Measurements from ENCODE around the gene PCAT7. TPM values are rescaled to one million over a fixed set of nuclear protein-coding genes. Genes with fewer than 3 reads are reported as not detected.

PCAT7 gene
- total and polyA plus RNA-seq, 2 experiments from 2014 or later: not detected

- Histone ChIP-seq H3K4me3 (no peak overlapping the region), H3K4me1 (ENCODE audit: insufficient read depth) (no peaks in the 10 kb centered on the region), H3K36me3 (ENCODE audit: low read depth) (no peaks in the 10 kb centered on the region), H3K4me2 (ENCODE audit: unreplicated experiment) (no peak overlapping the region), H3K9me2 (ENCODE audit: insufficient read depth) (no peaks in the 10 kb centered on the region), H3K79me2 (ENCODE audit: insufficient read depth) (no peaks in the 10 kb centered on the region), H3K27me3 (replicated peaks; ENCODE audit: insufficient read depth) (peaks cover 59% of the 10 kb centered on the region), H3K9me3 (ENCODE audit: low read depth) (no peaks in the 10 kb centered on the region), H3K27ac (no peak overlapping the region), H4K20me1 (ENCODE audit: insufficient read depth) (no peaks in the 10 kb centered on the region), H3K9ac (no peak overlapping the region), H3F3A (ENCODE audit: insufficient read depth) (no peaks in the 10 kb centered on the region), H2AFZ (no peak overlapping the region)
- WGBS, 2 experiments (ENCODE audit: low coverage in 1 of 2, low lambda C conversion rate in 2 of 2, missing lambda C conversion rate in 2 of 2): 32 to 33% methylated on average over 6 of the region's 6 CpGs
- TF ChIP-seq EZH2 (IDR thresholded peaks at IDR 0.05; ENCODE audit: insufficient read depth, poor library complexity, severe bottlenecking): no peak
- no peak for TF ChIP-seq EZH2phosphoT487 (IDR thresholded peaks at IDR 0.05; ENCODE audit: insufficient read depth, low read depth)
- in situ Hi-C loops (cut with MboI): no loop called here
- DNase-seq: no peak
Measured at GRCh38 chr9:94610181-94610606, 55.3 kb downstream of the PCAT7 start.

GRCh38 chr9:94611638-94612068, 56.8 kb downstream of the PCAT7 start:
- no peaks in the 10 kb centered on the region for H3F3A ChIP-seq (ENCODE audit: insufficient read depth)
- no peak for DNase-seq
- peaks cover 45% of the 10 kb centered on the region for H3K27me3 ChIP-seq (replicated peaks; ENCODE audit: insufficient read depth)
- no peak overlapping the region for H2AFZ ChIP-seq
- WGBS, 2 experiments (ENCODE audit: low coverage in 1 of 2, low lambda C conversion rate in 2 of 2, missing lambda C conversion rate in 2 of 2): 55 to 63% methylated on average over 3 of the region's 3 CpGs
- H3K36me3 ChIP-seq (ENCODE audit: low read depth): no peaks in the 10 kb centered on the region
- in situ Hi-C loops (cut with MboI): no loop called here
- no peaks in the 10 kb centered on the region for H3K79me2 ChIP-seq (ENCODE audit: insufficient read depth)
- no peaks in the 10 kb centered on the region for H3K9me3 ChIP-seq (ENCODE audit: low read depth)
- H3K9ac ChIP-seq: no peak overlapping the region
- H3K9me2 ChIP-seq (ENCODE audit: insufficient read depth): no peaks in the 10 kb centered on the region
- H3K4me3 ChIP-seq: no peak overlapping the region
- H4K20me1 ChIP-seq (ENCODE audit: insufficient read depth): no peaks in the 10 kb centered on the region
- no peaks in the 10 kb centered on the region for H3K4me1 ChIP-seq (ENCODE audit: insufficient read depth)
- no peak for TF ChIP-seq EZH2 (IDR thresholded peaks at IDR 0.05; ENCODE audit: insufficient read depth, poor library complexity, severe bottlenecking)
- no peak for TF ChIP-seq EZH2phosphoT487 (IDR thresholded peaks at IDR 0.05; ENCODE audit: insufficient read depth, low read depth)
- no peak overlapping the region for H3K4me2 ChIP-seq (ENCODE audit: unreplicated experiment)
- H3K27ac ChIP-seq: no peak overlapping the region

GRCh38 chr9:94612071-94612470, 57.2 kb downstream of the PCAT7 start:
- Histone ChIP-seq H3K79me2 (ENCODE audit: insufficient read depth) (no peaks in the 10 kb centered on the region), H3K36me3 (ENCODE audit: low read depth) (no peaks in the 10 kb centered on the region), H3K9ac (no peak overlapping the region), H3K27ac (no peak overlapping the region), H2AFZ (no peak overlapping the region), H3F3A (ENCODE audit: insufficient read depth) (no peaks in the 10 kb centered on the region), H3K9me2 (ENCODE audit: insufficient read depth) (no peaks in the 10 kb centered on the region), H3K4me3 (no peak overlapping the region), H3K4me2 (ENCODE audit: unreplicated experiment) (no peak overlapping the region), H3K9me3 (ENCODE audit: low read depth) (no peaks in the 10 kb centered on the region), H3K27me3 (replicated peaks; ENCODE audit: insufficient read depth) (peaks cover 40% of the 10 kb centered on the region), H4K20me1 (ENCODE audit: insufficient read depth) (no peaks in the 10 kb centered on the region), H3K4me1 (ENCODE audit: insufficient read depth) (no peaks in the 10 kb centered on the region)
- TF ChIP-seq EZH2phosphoT487 (IDR thresholded peaks at IDR 0.05; ENCODE audit: insufficient read depth, low read depth) (no peak), EZH2 (IDR thresholded peaks at IDR 0.05; ENCODE audit: insufficient read depth, poor library complexity, severe bottlenecking) (no peak)
- 56 to 57% methylated on average over 7 of the region's 7 CpGs for WGBS, 2 experiments (ENCODE audit: low coverage in 1 of 2, low lambda C conversion rate in 2 of 2, missing lambda C conversion rate in 2 of 2)
- in situ Hi-C loops (cut with MboI): no loop called here
- no peak for DNase-seq

- no peaks in the 10 kb centered on the region for H3K9me3 ChIP-seq (ENCODE audit: low read depth)
- no peaks in the 10 kb centered on the region for H3F3A ChIP-seq (ENCODE audit: insufficient read depth)
- no peaks in the 10 kb centered on the region for H3K79me2 ChIP-seq (ENCODE audit: insufficient read depth)
- H3K27me3 ChIP-seq (replicated peaks; ENCODE audit: insufficient read depth): peaks cover 36% of the 10 kb centered on the region
- H3K9ac ChIP-seq: no peak overlapping the region
- no peak overlapping the region for H3K4me3 ChIP-seq
- no peak overlapping the region for H3K27ac ChIP-seq
- TF ChIP-seq EZH2phosphoT487 (IDR thresholded peaks at IDR 0.05; ENCODE audit: insufficient read depth, low read depth) (no peak), EZH2 (IDR thresholded peaks at IDR 0.05; ENCODE audit: insufficient read depth, poor library complexity, severe bottlenecking) (no peak)
- DNase-seq: no peak
- H4K20me1 ChIP-seq (ENCODE audit: insufficient read depth): no peaks in the 10 kb centered on the region
- in situ Hi-C loops (cut with MboI): no loop called here
- H3K9me2 ChIP-seq (ENCODE audit: insufficient read depth): no peaks in the 10 kb centered on the region
- WGBS, 2 experiments (ENCODE audit: low coverage in 1 of 2, low lambda C conversion rate in 2 of 2, missing lambda C conversion rate in 2 of 2): 50 to 58% methylated on average over 3 of the region's 3 CpGs
- H3K36me3 ChIP-seq (ENCODE audit: low read depth): no peaks in the 10 kb centered on the region
- H2AFZ ChIP-seq: no peak overlapping the region
- H3K4me2 ChIP-seq (ENCODE audit: unreplicated experiment): no peak overlapping the region
- no peaks in the 10 kb centered on the region for H3K4me1 ChIP-seq (ENCODE audit: insufficient read depth)
Measured at GRCh38 chr9:94613003-94613402, 58.1 kb downstream of the PCAT7 start.

DNA sequence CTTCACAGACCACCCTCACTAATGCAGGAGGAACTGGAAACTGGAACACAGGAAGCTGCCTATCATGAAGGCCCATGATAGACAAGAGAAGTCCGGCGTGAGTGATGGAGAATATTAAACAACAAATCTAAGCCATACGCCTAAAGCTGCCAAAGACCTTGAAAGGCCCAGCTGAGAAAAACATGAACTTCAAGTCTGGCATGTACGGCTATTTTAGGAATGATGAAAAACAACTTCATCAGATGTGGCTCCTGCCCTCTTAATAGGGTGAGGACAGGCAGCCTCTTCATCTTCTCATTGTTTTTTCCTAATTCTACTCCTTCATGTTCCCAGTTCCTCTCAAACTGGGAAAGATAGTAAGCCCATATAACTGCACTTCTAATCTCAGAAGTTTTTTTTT, 64.1 kb downstream of the PCAT7 start:
- Histone ChIP-seq H3K4me3 (no peak overlapping the region), H3K4me2 (ENCODE audit: unreplicated experiment) (no peak overlapping the region), H2AFZ (no peak overlapping the region), H3K9me3 (ENCODE audit: low read depth) (no peaks in the 10 kb centered on the region), H3K9ac (no peak overlapping the region), H4K20me1 (ENCODE audit: insufficient read depth) (no peaks in the 10 kb centered on the region), H3K9me2 (ENCODE audit: insufficient read depth) (no peaks in the 10 kb centered on the region), H3K27ac (no peak overlapping the region), H3F3A (ENCODE audit: insufficient read depth) (no peaks in the 10 kb centered on the region), H3K36me3 (ENCODE audit: low read depth) (no peaks in the 10 kb centered on the region), H3K27me3 (replicated peaks; ENCODE audit: insufficient read depth) (peaks cover 8% of the 10 kb centered on the region; the same call in 1 of the 2 replicates), H3K79me2 (ENCODE audit: insufficient read depth) (no peaks in the 10 kb centered on the region), H3K4me1 (ENCODE audit: insufficient read depth) (no peaks in the 10 kb centered on the region)
- in situ Hi-C loops (cut with MboI): no loop called here
- TF ChIP-seq EZH2 (IDR thresholded peaks at IDR 0.05; ENCODE audit: insufficient read depth, poor library complexity, severe bottlenecking) (no peak), EZH2phosphoT487 (IDR thresholded peaks at IDR 0.05; ENCODE audit: insufficient read depth, low read depth) (no peak)
- WGBS, 2 experiments (ENCODE audit: low coverage in 1 of 2, low lambda C conversion rate in 2 of 2, missing lambda C conversion rate in 2 of 2): 14 to 15% methylated on average over 4 of the region's 4 CpGs
- DNase-seq: no peak

Small RNAs within 50 kb of the gene (small RNA-seq; reads per million reads assigned to genes)
- gene RNU6-669P (ENCODE audit: low read depth, low replicate concordance): not detected

Other genes starting within 250 kb of the PCAT7 start
- gene NUTM2F, start 226.4 kb upstream of the PCAT7 start, total RNA-seq (2014; rRNA removed; shearing (Covaris generic)): not detected in 2 replicates
- not detected in 2 replicates for gene NUTM2F, start 226.4 kb upstream of the PCAT7 start, polyA plus RNA-seq (2016; fragmentation: Nextera tagmentation; extraction: Ambion mirVana)
- gene FBP2, start 38.7 kb downstream of the PCAT7 start, total RNA-seq (2014; rRNA removed; shearing (Covaris generic)): not detected in 2 replicates
- gene FBP2, start 38.7 kb downstream of the PCAT7 start, polyA plus RNA-seq (2016; fragmentation: Nextera tagmentation; extraction: Ambion mirVana): not detected in 2 replicates
- gene FBP1, start 84.4 kb downstream of the PCAT7 start, total RNA-seq (2014; rRNA removed; shearing (Covaris generic)): not detected in 2 replicates
- not detected in 2 replicates for gene FBP1, start 84.4 kb downstream of the PCAT7 start, polyA plus RNA-seq (2016; fragmentation: Nextera tagmentation; extraction: Ambion mirVana)
- 90.0 and 90.5 TPM in 2 replicates for gene AOPEP, start 171.6 kb downstream of the PCAT7 start, total RNA-seq (2014; rRNA removed; shearing (Covaris generic))
- gene AOPEP, start 171.6 kb downstream of the PCAT7 start, polyA plus RNA-seq (2016; fragmentation: Nextera tagmentation; extraction: Ambion mirVana): 118 and 120 TPM in 2 replicates